ENCODE data around the gene OVOL2. TPM values are rescaled to one million over a fixed set of nuclear protein-coding genes. Genes with fewer than 3 reads are reported as not detected.

Gene OVOL2
- total RNA-seq, 1 donor from 2014 or later: not detected

- TF ChIP-seq, protein P1, sequence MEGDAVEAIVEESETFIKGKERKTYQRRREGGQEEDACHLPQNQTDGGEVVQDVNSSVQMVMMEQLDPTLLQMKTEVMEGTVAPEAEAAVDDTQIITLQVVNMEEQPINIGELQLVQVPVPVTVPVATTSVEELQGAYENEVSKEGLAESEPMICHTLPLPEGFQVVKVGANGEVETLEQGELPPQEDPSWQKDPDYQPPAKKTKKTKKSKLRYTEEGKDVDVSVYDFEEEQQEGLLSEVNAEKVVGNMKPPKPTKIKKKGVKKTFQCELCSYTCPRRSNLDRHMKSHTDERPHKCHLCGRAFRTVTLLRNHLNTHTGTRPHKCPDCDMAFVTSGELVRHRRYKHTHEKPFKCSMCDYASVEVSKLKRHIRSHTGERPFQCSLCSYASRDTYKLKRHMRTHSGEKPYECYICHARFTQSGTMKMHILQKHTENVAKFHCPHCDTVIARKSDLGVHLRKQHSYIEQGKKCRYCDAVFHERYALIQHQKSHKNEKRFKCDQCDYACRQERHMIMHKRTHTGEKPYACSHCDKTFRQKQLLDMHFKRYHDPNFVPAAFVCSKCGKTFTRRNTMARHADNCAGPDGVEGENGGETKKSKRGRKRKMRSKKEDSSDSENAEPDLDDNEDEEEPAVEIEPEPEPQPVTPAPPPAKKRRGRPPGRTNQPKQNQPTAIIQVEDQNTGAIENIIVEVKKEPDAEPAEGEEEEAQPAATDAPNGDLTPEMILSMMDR (IDR thresholded peaks at IDR 0.05): no peak
- Mint-ChIP-seq H3K36me3 (ENCODE audit: low read depth) (no peaks in the 10 kb centered on the region), H3K4me1 (ENCODE audit: low read depth) (peaks cover 5% of the 10 kb centered on the region), H3K27me3 (ENCODE audit: low read depth) (peaks cover 9% of the 10 kb centered on the region), H3K27ac (ENCODE audit: unreplicated experiment) (no peak overlapping the region), H3K4me3 (ENCODE audit: unreplicated experiment) (no peak overlapping the region), H3K9me3 (ENCODE audit: low read depth) (no peaks in the 10 kb centered on the region)
- no peak for DNase-seq (ENCODE audit: low spot score)
These were observed 43.3 kb downstream of the OVOL2 start for GRCh38 chr20:18014411-18014810.

- Mint-ChIP-seq H3K27ac (ENCODE audit: unreplicated experiment) (no peak overlapping the region), H3K27me3 (ENCODE audit: low read depth) (no peaks in the 10 kb centered on the region), H3K36me3 (ENCODE audit: low read depth) (no peaks in the 10 kb centered on the region), H3K9me3 (ENCODE audit: low read depth) (no peaks in the 10 kb centered on the region), H3K4me1 (ENCODE audit: low read depth) (peaks cover 6% of the 10 kb centered on the region), H3K4me3 (ENCODE audit: unreplicated experiment) (no peak overlapping the region)
- no peak for DNase-seq (ENCODE audit: low spot score)
- TF ChIP-seq, protein P1 (IDR thresholded peaks at IDR 0.05): no peak
These were observed 44.8 kb downstream of the OVOL2 start for GRCh38 chr20:18012901-18013300.

- TF ChIP-seq, protein P1 (IDR thresholded peaks at IDR 0.05): no peak
- no peak overlapping the region for H3K27ac Mint-ChIP-seq (ENCODE audit: unreplicated experiment)
- no peaks in the 10 kb centered on the region for H3K27me3 Mint-ChIP-seq (ENCODE audit: low read depth)
- H3K9me3 Mint-ChIP-seq (ENCODE audit: low read depth): no peaks in the 10 kb centered on the region
- H3K4me1 Mint-ChIP-seq (ENCODE audit: low read depth): peaks cover 12% of the 10 kb centered on the region
- DNase-seq (ENCODE audit: low spot score): no peak
- H3K4me3 Mint-ChIP-seq (ENCODE audit: unreplicated experiment): no peak overlapping the region
- H3K36me3 Mint-ChIP-seq (ENCODE audit: low read depth): no peaks in the 10 kb centered on the region
These were observed 45.6 kb downstream of the OVOL2 start for GRCh38 chr20:18011951-18012645.

DNA sequence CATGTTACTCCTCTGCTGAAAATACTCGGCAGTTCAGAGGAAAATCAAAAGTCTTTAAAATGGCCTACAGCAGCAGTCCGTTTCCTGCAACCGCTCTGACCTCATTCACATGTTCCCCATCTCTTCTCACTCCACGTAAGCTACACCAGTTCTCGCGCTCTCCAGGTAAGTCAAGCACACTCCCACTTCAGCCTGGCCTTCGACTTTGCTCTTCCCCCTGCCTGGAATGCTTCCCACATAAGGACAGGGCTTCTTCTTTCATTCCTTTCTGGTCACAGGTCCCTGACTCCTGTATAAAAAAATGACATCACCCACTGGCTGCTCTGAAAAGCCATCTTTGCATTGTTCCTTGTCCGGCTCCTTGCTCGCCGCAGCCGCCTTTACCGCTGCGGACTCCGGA, 46.2 kb downstream of the OVOL2 start:
- H3K27ac Mint-ChIP-seq (ENCODE audit: unreplicated experiment): no peak overlapping the region
- TF ChIP-seq, protein P1 (IDR thresholded peaks at IDR 0.05): no peak
- no peaks in the 10 kb centered on the region for H3K27me3 Mint-ChIP-seq (ENCODE audit: low read depth)
- H3K9me3 Mint-ChIP-seq (ENCODE audit: low read depth): no peaks in the 10 kb centered on the region
- H3K4me3 Mint-ChIP-seq (ENCODE audit: unreplicated experiment): no peak overlapping the region
- DNase-seq (ENCODE audit: low spot score): no peak
- H3K36me3 Mint-ChIP-seq (ENCODE audit: low read depth): no peaks in the 10 kb centered on the region
- peaks cover 12% of the 10 kb centered on the region for H3K4me1 Mint-ChIP-seq (ENCODE audit: low read depth)

- no peaks in the 10 kb centered on the region for H3K36me3 Mint-ChIP-seq (ENCODE audit: low read depth)
- H3K27ac Mint-ChIP-seq (ENCODE audit: unreplicated experiment): no peak overlapping the region
- H3K9me3 Mint-ChIP-seq (ENCODE audit: low read depth): no peaks in the 10 kb centered on the region
- H3K4me3 Mint-ChIP-seq (ENCODE audit: unreplicated experiment): no peak overlapping the region
- no peaks in the 10 kb centered on the region for H3K27me3 Mint-ChIP-seq (ENCODE audit: low read depth)
- H3K4me1 Mint-ChIP-seq (ENCODE audit: low read depth): peaks cover 26% of the 10 kb centered on the region
- DNase-seq (ENCODE audit: low spot score): no peak
- TF ChIP-seq, protein P1 (IDR thresholded peaks at IDR 0.05): no peak
These were observed 48.6 kb downstream of the OVOL2 start for GRCh38 chr20:18009116-18009515.

All from chondrocyte (in vitro differentiated cells).